Stimulated activated CD4-positive, alpha-beta T cell treated with anti-CD3 and anti-CD28 coated beads, Interleukin-1b, Interleukin-23, amount 100 ng/mL, for 1 hour (primary cell): ENCODE results near the gene TRIM47.

Source experiments
- DNase-seq, 2 donors: peaks; one replicate each; pipeline ENCODE4 v3.0.0-alpha.2; 2020; ENCODE audit warnings: low read depth in 2 of 2

TRIM47 gene

DNA sequence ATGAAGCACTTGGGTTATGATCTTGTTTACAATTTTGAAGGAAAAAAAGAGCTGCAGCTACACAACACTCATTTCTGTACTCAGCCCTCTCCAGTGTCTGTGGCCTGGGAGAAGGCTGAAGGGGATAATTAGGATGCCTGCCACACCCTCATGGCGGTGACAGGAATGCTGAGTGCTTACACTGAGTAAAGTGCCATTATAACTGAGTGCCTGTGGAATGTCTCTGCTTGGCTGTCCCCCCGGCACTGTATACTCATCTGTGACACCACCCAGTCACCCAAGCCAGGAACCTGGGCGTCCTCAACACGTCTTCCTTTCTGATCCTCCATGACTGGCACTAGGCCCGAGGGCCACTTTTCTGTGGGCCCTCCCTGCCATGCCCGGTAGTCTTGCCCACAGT lies 29.8 kb upstream of the TRIM47 start:
- no peak for DNase-seq

DNA sequence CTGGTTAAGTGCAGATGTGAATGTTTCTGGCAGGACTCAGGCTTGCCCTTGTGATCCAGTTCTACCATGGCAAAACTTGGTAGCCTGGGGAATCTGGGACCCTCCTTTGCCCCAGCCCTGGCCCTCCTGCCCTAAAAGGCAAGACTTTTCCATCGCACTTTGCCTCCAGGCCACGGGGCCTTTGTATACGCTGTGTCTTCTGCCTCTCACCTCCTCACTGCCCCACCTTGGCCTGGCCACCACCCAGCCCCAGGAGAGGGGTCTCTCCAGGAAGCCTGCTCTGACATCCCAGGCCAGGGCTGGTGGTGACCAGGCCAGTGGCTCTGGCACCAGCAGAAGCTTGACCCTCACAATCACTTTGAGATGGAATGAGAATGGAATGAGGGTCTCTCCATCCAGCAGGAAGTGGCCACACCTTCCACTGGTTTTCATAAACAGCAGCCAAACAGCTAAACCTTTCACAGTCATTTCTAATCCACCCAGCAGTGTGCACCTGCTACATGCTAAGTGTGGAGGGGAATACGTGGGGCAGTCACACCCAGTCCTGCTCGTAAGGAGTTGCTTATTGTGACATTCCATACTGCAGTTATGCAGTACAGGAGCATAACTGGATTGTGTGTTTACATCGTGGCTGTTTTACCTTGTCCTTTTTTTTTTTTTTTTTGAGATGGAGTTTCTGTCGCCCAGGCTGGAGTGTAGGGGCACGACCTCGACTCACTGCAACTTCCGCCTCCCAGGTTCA lies 27.9 kb upstream of the TRIM47 start:
- DNase-seq, result no peak

DNA sequence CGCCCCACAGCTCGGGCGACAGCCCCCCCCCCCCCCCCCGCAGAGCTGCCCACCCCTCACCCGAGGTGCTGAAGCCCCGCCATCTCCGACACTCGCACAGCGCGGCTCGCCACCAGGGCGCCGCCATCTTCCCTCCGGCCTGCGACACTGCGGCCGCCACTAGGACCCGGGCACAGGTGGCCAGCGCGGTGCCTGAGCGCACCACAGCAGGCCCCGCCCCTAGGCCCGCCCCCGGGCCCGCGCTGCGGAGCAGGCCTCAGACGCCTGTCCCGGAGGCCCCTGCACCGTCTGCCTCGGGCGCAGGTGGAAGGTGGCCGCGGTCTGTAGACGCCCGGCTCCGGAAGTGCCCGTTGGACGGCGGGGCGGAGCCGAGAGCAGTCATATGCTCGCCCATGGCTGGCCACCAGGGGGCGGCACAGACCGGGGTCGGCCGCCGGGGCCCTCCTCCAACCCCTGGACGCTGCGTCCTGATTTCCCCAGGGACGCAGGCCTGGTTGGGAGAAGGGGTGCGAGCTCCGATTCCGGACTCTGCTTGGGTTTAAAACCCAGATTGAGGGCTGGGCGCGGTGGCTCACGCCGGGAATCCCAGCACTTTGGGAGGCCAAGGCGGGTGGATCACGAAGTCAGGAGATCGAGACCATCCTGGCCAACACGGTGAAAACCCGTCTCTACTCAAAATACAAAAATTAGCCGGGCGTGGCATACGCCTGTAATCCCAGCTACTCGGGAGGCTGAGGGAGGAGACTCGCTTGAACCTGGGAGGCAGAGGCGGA lies 26.6 kb upstream of the TRIM47 start, which contains the start of gene MRPL38:
TSS of gene MRPL38 (minus strand) at position 136 of the 773 bp plus-strand sequence. CDS start at position 127, 9 bp downstream.
- DNase-seq, result peak; percentile 84 to 93

DNA sequence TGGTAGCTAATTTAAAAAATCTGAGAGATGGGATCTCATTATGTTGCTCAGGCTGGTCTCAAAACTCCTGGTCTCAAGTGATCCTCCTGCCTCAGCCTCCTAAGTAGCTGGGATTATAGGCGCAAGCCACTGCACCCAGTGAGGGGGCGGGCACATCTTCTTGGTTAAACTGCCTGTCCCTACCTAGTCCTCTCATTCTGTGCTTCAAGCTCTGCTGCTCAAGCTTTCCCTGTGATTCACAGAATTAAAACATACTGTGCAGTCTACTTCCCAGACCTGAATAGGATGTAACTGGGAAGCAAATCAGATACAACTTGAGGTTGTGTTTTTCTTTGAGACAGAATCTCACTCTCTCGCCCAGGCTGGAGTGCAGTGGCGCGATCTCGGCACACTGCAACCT lies 24.0 kb upstream of the TRIM47 start:
- no peak for DNase-seq

DNA sequence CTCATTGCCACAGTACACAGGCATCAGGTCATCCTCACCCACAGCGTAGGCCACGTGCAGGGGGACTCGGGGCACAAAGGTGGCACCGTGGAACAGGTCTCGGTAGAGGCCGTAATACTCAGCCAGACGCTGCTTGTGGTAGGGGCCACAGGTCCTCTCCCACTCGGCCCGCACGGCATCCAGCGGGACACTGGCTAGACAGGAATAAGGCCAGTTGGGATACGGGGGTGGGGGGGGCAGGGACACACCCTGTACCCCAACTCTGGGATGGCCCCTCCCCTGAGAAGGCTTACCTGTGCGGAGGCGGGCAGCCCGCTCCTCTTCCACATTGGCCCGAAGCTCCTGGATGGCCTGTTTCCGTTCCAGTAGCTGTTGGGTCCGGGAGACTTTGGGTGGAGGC lies 23.3 kb upstream of the TRIM47 start:
- DNase-seq, result no peak

DNA sequence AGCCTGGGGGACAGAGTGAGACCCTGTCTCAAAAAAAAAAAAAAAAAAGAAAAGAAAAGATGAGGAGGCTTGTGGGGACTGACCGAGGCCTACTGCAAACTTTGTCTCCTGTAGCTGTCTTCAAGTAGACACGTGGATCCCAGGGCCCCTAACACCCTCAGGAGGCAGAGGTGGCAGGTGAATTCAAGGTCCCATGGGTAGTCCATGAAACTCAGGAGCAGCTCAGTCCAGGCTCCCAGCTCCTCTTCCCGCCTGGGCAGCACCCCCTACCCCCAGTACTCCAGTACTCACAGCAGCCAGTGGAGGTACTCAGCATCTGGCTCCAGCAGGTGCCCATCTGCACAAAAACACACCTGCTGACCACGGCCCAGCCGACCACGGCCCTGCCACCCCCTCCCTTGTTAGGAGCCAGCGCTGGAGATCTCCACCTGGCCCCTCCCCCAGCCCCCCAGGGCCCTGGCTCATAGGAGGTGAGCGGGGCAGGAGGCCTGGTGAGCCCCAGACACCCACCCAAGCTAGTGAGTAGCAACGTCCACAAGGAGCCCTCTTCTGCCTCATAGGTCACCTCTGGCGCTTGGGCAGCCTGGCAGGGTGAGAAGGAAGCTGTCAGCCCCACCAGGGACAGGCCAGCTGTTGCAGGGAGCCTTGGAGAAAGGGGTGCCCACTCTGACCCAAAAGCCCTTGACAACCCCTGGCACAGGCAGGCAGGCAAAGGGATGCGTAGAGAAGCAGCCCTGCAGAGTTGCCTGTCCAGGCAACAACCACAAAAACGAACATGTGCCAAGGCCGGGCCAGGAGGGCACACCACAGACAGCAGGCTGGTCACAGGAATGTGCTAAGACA lies 22.5 kb upstream of the TRIM47 start:
- DNase-seq, result no peak

DNA sequence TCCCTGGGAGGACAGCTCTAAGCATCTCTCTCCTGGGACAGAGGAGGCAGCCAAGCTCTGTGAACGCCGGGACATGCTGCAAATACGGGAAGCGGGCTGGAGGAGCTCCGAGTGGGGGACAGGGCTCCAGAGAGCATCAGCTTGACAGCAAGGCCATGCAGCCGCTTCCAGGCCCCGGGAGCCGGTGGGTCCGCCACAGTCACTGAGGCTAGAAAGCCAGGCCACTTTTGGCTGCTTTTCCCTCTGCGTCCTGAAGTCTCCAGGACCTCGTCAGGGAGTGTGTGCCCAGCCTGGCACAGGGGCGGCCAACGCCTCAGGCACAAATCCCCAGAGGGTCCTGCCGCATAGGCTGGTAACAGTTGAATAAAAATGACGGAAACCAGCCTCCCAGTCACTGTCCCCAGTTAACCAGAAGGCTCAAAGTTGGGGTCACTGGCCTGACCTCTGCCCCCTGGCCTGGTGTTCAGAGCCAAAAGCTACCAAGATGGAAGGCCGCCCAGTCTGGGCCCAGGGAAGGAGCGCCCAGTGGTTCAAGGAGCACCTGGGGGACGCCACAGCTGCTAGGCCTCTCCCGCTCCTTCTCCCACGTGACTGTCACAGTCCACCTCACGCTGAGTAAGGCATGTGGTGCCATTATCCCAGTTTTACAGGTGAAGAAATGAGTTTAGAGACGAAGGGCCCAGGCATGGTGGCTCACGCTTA lies 21.5 kb upstream of the TRIM47 start:
- DNase-seq, result no peak

DNA sequence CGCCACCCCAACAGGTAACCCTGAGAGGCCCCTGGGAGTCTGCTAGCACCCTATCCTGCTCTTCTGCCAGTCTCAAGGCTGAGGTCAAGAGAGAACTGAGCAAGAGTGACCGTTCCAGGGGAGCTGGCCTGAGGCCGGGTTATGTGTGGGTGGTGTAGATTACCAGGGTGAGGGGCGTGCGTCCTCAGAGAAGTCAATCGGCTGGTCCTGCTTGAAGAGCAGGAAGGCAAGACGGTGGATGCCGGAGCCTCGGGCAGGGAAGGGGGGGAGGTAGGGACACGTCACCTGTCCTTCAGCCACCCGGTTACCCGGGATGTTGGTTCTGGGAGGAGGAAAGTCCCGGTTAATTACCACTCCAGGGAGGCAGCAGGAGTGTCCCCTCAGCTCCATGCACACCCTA lies 21.0 kb upstream of the TRIM47 start:
- DNase-seq, result no peak

DNA sequence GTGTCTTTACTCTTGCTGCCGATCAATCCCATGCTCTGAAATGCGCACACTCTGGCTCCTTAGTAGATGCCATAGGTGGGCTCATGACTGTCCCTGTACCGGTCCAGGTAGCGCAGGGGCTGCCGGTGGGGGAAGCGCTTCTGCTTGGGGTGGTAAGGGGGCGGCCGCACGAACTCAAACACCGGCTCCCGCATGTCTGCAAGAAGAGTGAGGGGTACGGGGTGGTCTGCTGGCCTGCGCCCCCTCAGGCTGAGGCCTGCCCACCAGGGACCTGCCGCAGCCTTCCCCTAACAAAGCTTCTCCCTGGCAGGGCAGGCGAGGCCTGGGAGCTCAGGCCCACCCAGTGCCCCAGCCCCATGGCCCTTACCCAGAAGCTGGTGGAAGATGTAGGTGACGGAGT lies 20.4 kb upstream of the TRIM47 start:
- DNase-seq, result no peak

DNA sequence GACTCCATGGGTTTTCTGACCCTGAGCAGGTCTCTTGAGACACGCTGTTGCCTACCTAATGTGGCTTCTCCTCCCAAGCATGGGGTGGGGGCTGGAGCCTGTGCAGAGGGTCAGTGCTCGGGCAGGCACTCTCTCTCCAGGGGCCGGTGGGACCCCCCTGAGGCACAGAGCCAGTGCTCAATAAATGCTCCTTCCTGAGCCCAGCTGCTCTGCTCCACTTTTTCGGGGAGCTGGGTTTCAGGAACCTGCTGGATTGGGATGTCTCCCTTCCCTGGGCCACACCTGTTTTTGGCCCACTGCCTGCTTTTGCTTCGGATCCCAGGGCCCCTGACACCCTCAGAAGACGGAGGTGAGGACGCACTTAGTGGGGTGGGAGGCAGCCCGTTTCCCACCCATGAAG lies 19.7 kb upstream of the TRIM47 start:
- DNase-seq, result no peak

DNA sequence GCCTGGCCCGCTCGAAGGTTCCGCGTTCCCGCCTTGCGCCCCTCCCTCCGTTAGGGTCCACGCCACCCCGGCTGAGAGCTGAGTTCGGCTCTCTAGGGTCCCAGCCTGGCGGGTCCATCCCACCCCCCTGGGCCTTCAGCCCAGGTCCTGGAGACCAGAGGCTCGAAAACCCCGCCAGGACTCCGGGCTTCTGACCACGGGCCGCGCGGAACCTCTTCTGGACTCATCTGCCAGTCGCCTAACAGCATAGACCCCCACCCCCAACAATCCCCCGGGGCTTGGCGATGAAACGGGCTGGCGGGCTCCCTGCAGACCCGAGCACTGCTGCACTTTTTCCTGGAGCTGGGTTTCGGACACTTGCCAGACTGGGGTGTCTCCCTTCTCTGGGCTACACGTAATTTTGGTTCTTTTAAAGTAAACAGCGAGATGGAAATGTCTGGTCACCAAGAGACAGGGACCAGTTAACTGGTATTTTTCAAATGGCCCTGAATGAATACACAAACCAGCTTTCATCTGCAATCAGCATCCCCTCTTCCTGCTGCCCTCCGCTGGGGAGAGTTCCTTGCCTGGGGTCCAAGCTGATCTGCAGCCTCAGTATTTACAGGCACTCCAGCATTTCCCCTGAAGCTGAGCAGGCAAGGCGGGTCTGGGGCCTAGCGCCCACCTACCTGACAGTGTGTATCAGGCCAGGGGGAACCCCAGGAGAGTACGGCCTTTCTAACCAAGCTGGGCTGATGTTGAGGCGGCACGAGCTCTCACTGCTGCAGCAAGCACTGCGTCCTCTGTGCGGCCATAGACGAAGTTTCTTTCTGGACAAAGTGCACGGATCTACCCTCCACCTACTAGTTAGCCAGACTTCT lies 19.0 kb upstream of the TRIM47 start:
- DNase-seq, result no peak

DNA sequence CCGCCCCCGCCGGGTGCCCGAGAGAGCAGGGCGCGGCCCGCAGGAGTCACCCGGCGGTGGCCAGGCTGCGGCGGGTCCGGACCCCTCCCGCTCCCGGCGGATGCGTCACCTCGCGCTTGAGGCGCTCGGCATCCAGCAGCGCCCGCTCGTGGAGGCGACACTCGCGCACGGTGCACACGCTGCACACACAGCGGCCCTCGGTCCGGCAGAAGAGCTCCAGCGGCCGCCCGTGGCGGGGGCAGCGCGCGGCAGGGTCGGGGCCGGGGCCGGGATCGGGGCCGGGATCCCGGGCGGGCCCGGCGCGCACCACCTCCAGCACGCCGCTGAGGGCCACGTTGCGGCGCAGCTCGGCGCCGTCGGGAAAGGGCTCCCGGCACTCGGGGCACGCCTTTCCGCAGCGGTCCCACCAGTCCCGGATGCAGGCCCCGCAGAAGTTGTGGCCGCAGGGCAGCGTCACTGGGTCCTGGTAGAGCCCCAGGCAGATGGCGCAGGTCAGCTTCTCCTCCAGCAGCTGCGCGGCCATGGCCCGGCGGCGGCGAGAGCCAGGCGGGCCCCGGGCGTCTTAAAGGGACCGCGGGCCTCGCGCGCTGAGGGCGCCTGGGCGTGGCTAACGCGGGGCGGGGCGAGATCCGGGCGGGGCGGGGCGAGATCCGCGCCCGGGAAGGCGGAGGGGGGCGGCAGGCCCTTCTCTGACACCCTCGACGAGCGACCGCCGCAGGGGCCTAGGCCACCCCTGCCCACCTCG lies 18.2 kb upstream of the TRIM47 start, which contains the start of gene TRIM65:
TSS of gene TRIM65 (minus strand) at position 537 of the 745 bp plus-strand sequence. CDS start at position 523, 14 bp downstream.
- DNase-seq, result peak; percentile 43 to 75

DNA sequence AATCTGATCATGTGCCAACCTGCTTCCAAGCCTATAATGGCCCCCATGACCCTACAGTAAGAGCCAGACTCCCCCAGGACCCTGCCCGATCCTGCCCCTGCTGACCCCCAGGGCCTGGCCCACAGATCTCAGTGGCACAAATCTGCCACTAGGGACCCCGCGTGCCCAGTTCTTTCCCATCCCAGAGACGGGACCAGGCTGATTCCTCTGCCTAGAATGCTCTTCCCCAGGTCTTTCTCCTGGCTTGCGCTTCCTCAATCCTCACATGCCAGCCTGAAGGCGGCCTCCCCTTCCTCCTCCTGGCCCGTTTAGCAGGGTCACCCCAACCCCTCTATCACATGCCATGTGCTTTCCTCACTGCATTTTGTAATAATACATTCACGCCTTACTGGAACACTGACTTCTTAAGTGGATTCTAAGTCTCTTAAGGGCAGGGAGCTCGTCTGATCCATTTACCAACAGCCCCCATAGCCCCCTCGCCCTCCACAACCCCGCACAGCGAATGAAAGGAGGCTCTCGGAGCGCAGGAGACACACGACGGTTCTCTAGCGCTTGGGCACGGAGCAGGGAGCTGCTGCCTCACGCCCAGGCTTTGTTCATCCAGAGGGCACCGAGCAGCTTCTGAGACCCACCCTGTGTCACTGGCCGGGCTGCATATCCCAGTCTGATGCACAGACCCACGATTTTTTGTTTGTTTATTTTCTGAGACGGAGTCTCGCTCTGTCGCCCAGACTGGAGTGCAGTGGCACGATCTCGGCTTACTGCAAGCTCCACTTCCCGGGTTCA lies 17.2 kb upstream of the TRIM47 start:
- no peak for DNase-seq

DNA sequence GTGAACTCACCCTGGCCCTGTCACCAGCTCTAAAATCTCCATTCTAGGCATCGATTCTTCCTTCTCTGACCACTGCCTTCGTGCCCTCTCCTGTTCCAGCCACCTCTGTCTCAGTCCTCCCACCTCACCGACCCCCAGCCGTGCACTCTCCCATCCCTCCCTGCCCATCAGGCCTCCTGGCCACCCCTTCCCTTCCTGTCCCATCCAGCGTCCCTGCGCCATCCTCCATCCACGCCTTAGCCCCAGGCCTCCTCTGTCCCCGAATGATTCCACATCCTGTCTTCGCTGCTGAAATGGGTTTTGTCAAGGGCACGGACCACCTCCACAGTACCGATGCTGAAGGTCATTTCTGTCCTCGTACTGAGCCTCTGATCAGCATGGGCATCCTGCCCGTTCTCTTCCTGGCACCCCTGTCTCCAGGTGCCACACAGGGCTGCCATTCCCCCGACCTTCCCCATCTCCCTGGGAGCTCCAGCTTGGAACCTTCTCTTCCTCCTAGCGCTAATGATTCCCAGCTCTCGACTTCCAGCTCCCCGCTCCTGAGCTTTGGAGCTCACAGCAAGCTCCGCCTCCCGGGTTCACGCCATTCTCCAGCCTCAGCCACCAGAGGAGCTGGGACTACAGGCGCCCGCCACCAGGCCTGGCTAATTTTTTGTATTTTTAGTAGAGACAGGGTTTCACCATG lies 15.8 kb upstream of the TRIM47 start:
- no peak for DNase-seq

DNA sequence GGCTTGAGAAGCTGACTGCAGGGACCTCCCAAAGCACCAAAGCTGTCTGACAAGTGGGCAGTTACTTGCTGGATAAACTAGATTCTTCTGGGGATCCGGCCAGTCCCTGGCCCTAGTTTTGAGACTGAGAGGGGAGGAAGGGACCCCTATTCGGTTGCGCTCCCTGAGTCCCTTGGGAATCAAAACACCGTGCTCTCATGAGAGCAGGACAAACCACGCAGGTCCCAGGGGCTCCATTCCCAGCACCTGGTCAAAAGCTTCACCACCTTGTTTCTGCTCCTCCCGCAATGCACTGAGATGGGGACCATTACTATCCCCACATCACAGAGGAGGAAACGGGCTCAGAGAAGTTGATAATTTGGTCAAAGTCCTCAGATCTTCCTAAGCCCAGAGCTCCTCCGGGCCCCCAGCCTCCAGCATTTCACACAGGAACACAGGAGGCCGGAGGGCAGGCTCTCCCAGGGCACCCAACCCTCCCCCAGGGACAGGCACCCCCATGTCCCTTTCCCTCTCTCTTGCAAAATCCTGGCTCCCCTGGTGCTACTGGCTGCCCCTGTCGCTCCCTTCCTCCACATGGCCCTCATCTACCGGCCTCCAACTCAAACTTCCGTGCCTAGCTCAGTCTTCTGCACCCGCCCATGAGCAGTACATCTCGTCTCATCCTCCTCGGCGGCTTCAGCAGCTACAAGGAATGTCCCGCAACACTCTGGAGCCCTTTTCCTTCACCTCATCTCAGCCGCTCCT lies 15.1 kb upstream of the TRIM47 start:
- DNase-seq, result no peak

DNA sequence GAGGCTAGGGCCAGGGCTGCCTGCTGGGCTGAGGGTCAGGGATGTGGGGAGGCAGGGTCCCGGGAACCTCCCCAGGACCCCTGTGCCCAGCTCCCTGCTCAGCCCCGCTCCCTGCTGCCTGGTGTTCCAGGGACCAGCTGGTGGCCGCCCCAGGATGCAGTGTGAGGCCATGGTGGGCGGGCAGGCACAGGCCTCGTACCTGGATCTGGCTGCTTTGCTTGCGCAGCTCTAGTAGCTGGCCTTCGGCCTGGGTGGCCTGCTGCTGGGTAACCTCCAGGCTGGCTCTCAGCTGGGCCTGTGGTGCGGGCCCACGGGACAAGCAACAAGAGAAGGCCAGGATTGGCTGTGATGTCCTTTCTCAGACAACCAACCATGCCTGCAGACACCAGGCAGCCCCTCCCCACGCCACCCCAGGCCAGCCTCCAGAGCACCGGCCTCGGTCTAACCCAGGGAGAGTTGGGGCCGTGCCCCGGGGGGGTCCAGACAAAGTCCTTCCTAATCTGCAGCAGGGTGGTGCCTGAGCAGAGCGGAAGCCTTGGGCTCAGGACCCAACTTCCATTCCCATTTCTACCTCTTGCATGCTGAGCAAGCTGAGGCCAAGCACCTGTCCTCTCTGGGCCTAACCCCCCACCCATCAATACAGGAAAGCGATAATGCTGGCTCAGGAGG lies 14.3 kb upstream of the TRIM47 start:
- DNase-seq, result no peak
